ENCODE measurements around the gene ME1. TPM values are rescaled to one million over a fixed set of nuclear protein-coding genes. Genes with fewer than 3 reads are reported as not detected.
"Not testable (repeated sequence)": the region's sequence is repeated elsewhere in the genome, so short reads cannot be mapped to it uniquely, and the experiment has no call there.

ME1 gene
- total RNA-seq, 5 donors from 2014 or later (not counting 1 experiment from before 2014, with no cell fraction given), result 0.10 to 1.0 (median 0.88) TPM

- Mint-ChIP-seq H3K36me3 (no peaks in the 10 kb centered on the region), H3K27me3 (peaks cover 4 to 32% of the 10 kb centered on the region in 2 donors), H3K27ac (no peak overlapping the region), H3K4me1 (no peaks in the 10 kb centered on the region), H3K4me3 (no peak overlapping the region), H3K9me3 (peaks cover 2 to 6% (median 5%) of the 10 kb centered on the region in 3 donors)
- H3K27me3 ChIP-seq (replicated peaks in 1 of 2; ENCODE audit: control insufficient read depth in 2 of 2, extremely low read depth in 1 of 2, insufficient read depth in 2 of 2, low read length in 1 of 2), result peaks cover 0 to 11% of the 10 kb centered on the region in 2 experiments
- CTCF ChIA-PET, result no interaction called here
- H3K27ac ChIP-seq (ENCODE audit: low read length), result no peak overlapping the region
- ATAC-seq (replicated peaks in 1 of 4) (no peak), DNase-seq (no peak)
- H3K36me3 ChIP-seq (ENCODE audit: control insufficient read depth in 2 of 2, extremely low read depth in 1 of 2, insufficient read depth in 1 of 2, low read length in 1 of 2), result no peaks in the 10 kb centered on the region
- POLR2A ChIA-PET, result no interaction called here
- no peak overlapping the region for H3K4me3 ChIP-seq (ENCODE audit: control insufficient read depth in 1 of 2, extremely low read depth in 1 of 2, low read length in 1 of 2)
- H3K4me1 ChIP-seq (ENCODE audit: control insufficient read depth in 1 of 2, extremely low read depth in 1 of 2, insufficient read depth in 2 of 2, low read length in 2 of 2), result no peaks in the 10 kb centered on the region
- WGBS (ENCODE audit: insufficient coverage), result 83% methylated on average over 2 of the region's 9 CpGs
- H3K9me3 ChIP-seq, result no peaks in the 10 kb centered on the region
Observed at GRCh38 chr6:83292900-83293843, 137.7 kb downstream of the ME1 start.

GRCh38 chr6:83287298-83287697 is 143.6 kb downstream of the ME1 start:
- ATAC-seq (replicated peaks in 1 of 4); H3K4me3 Mint-ChIP-seq; H3K27ac ChIP-seq (ENCODE audit: low read length); H3K9me3 ChIP-seq; H3K4me1 ChIP-seq (ENCODE audit: control insufficient read depth in 1 of 2, extremely low read depth in 1 of 2, insufficient read depth in 2 of 2, low read length in 2 of 2); CTCF ChIA-PET; DNase-seq; H3K36me3 Mint-ChIP-seq; H3K36me3 ChIP-seq (ENCODE audit: control insufficient read depth in 2 of 2, extremely low read depth in 1 of 2, insufficient read depth in 1 of 2, low read length in 1 of 2); H3K4me3 ChIP-seq (ENCODE audit: control insufficient read depth in 1 of 2, extremely low read depth in 1 of 2, low read length in 1 of 2); H3K4me1 Mint-ChIP-seq; H3K9me3 Mint-ChIP-seq; H3K27me3 ChIP-seq (replicated peaks in 1 of 2; ENCODE audit: control insufficient read depth in 2 of 2, extremely low read depth in 1 of 2, insufficient read depth in 2 of 2, low read length in 1 of 2); POLR2A ChIA-PET; H3K27ac Mint-ChIP-seq: not testable (repeated sequence)
- no CpG with 5 or more reads among the region's 6 CpGs for WGBS (ENCODE audit: insufficient coverage)
- peaks cover 1 to 14% of the 10 kb centered on the region in 2 donors for H3K27me3 Mint-ChIP-seq

GRCh38 chr6:83285917-83286316 is 144.9 kb downstream of the ME1 start:
- Histone ChIP-seq H3K4me1 (ENCODE audit: control insufficient read depth in 1 of 2, extremely low read depth in 1 of 2, insufficient read depth in 2 of 2, low read length in 2 of 2) (no peaks in the 10 kb centered on the region), H3K4me3 (ENCODE audit: control insufficient read depth in 1 of 2, extremely low read depth in 1 of 2, low read length in 1 of 2) (no peak overlapping the region), H3K9me3 (no peaks in the 10 kb centered on the region), H3K36me3 (ENCODE audit: control insufficient read depth in 2 of 2, extremely low read depth in 1 of 2, insufficient read depth in 1 of 2, low read length in 1 of 2) (no peaks in the 10 kb centered on the region), H3K27ac (ENCODE audit: low read length) (no peak overlapping the region), H3K27me3 (replicated peaks in 1 of 2; ENCODE audit: control insufficient read depth in 2 of 2, extremely low read depth in 1 of 2, insufficient read depth in 2 of 2, low read length in 1 of 2) (no peaks in the 10 kb centered on the region)
- Mint-ChIP-seq H3K9me3 (peaks cover 0 to 5% (median 0%) of the 10 kb centered on the region in 3 donors), H3K27ac (no peak overlapping the region), H3K36me3 (no peaks in the 10 kb centered on the region), H3K4me3 (no peak overlapping the region), H3K4me1 (no peaks in the 10 kb centered on the region), H3K27me3 (peaks cover 1 to 6% of the 10 kb centered on the region in 2 donors)
- no peak for DNase-seq
- WGBS (ENCODE audit: insufficient coverage), result no CpG with 5 or more reads among the region's 4 CpGs
- no peak for ATAC-seq (replicated peaks in 1 of 4)
- ChIA-PET CTCF (no interaction called here), POLR2A (no interaction called here)

GRCh38 chr6:83273596-83273995 is 157.3 kb downstream of the ME1 start:
- Mint-ChIP-seq H3K4me1 (no peaks in the 10 kb centered on the region), H3K4me3 (no peak overlapping the region), H3K9me3 (no peaks in the 10 kb centered on the region), H3K36me3 (no peaks in the 10 kb centered on the region), H3K27me3 (peaks cover 0 to 2% of the 10 kb centered on the region in 2 donors), H3K27ac (no peak overlapping the region)
- no peaks in the 10 kb centered on the region for H3K36me3 ChIP-seq (ENCODE audit: control insufficient read depth in 2 of 2, extremely low read depth in 1 of 2, insufficient read depth in 1 of 2, low read length in 1 of 2)
- WGBS (ENCODE audit: insufficient coverage), result no CpG with 5 or more reads among the region's 1 CpG
- DNase-seq (no peak), ATAC-seq (replicated peaks in 1 of 4) (no peak)
- H3K27me3 ChIP-seq (replicated peaks in 1 of 2; ENCODE audit: control insufficient read depth in 2 of 2, extremely low read depth in 1 of 2, insufficient read depth in 2 of 2, low read length in 1 of 2), result no peaks in the 10 kb centered on the region
- ChIA-PET CTCF (no interaction called here), POLR2A (no interaction called here)
- no peak overlapping the region for H3K27ac ChIP-seq (ENCODE audit: low read length)
- H3K9me3 ChIP-seq, result no peaks in the 10 kb centered on the region
- H3K4me1 ChIP-seq (ENCODE audit: control insufficient read depth in 1 of 2, extremely low read depth in 1 of 2, insufficient read depth in 2 of 2, low read length in 2 of 2), result no peaks in the 10 kb centered on the region
- no peak overlapping the region for H3K4me3 ChIP-seq (ENCODE audit: control insufficient read depth in 1 of 2, extremely low read depth in 1 of 2, low read length in 1 of 2)

DNA sequence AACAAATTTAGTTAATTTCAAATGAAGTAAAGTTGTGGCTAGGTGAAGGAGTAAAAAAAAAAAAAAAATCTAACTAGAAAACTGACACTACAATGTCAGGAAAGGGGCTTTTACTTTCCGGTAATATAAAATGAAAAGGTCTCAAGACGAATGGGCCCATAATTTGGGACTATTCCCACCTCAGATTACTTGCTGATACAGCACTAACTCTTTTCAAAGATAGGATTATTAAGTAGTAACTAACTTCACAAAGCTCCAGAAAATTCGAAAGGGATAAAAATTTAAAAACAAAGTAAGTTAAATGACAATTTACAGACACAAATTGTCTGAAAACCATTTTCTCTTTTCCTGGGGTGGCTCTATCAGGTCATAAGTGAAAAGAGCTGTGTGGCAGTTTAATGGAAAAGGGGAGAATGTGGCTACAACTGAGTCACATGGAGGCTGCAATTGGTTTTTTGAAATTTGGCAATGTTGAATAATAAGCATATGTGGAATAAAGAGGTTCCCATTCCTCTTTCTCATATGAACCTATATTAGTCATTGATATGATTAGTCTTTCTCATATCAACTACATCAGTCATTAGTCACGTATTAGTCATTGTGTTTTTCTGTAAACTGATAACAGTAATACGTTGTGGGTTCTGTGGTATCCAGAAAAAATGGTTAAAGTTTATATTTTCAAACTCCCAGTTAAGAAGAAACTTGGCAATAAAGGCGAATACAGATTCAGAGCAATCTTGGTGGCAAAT is 159.7 kb downstream of the ME1 start:
- ChIA-PET POLR2A (no interaction called here), CTCF (no interaction called here)
- Histone ChIP-seq H3K9me3 (no peaks in the 10 kb centered on the region), H3K4me3 (ENCODE audit: control insufficient read depth in 1 of 2, extremely low read depth in 1 of 2, low read length in 1 of 2) (no peak overlapping the region), H3K4me1 (ENCODE audit: control insufficient read depth in 1 of 2, extremely low read depth in 1 of 2, insufficient read depth in 2 of 2, low read length in 2 of 2) (no peaks in the 10 kb centered on the region), H3K27me3 (replicated peaks in 1 of 2; ENCODE audit: control insufficient read depth in 2 of 2, extremely low read depth in 1 of 2, insufficient read depth in 2 of 2, low read length in 1 of 2) (no peaks in the 10 kb centered on the region), H3K36me3 (ENCODE audit: control insufficient read depth in 2 of 2, extremely low read depth in 1 of 2, insufficient read depth in 1 of 2, low read length in 1 of 2) (no peaks in the 10 kb centered on the region), H3K27ac (ENCODE audit: low read length) (no peak overlapping the region)
- Mint-ChIP-seq H3K4me1 (no peaks in the 10 kb centered on the region), H3K36me3 (no peaks in the 10 kb centered on the region), H3K9me3 (no peaks in the 10 kb centered on the region), H3K4me3 (no peak overlapping the region), H3K27me3 (no peaks in the 10 kb centered on the region), H3K27ac (no peak overlapping the region)
- DNase-seq (no peak), ATAC-seq (replicated peaks in 1 of 4) (no peak)
- no CpG with 5 or more reads among the region's 6 CpGs for WGBS (ENCODE audit: insufficient coverage)

GRCh38 chr6:83265384-83265783 is 165.5 kb downstream of the ME1 start:
- no peak overlapping the region for H3K27ac ChIP-seq (ENCODE audit: low read length)
- no peaks in the 10 kb centered on the region for H3K4me1 Mint-ChIP-seq

More at GRCh38 chr6:83265384-83265783, 165.5 kb downstream of the ME1 start:
- Mint-ChIP-seq H3K27ac (no peak overlapping the region), H3K27me3 (peaks cover 2 to 9% of the 10 kb centered on the region in 2 donors), H3K9me3 (no peaks in the 10 kb centered on the region), H3K36me3 (no peaks in the 10 kb centered on the region), H3K4me3 (no peak overlapping the region)
- Histone ChIP-seq H3K4me1 (ENCODE audit: control insufficient read depth in 1 of 2, extremely low read depth in 1 of 2, insufficient read depth in 2 of 2, low read length in 2 of 2) (no peaks in the 10 kb centered on the region), H3K27me3 (replicated peaks in 1 of 2; ENCODE audit: control insufficient read depth in 2 of 2, extremely low read depth in 1 of 2, insufficient read depth in 2 of 2, low read length in 1 of 2) (no peaks in the 10 kb centered on the region), H3K9me3 (no peaks in the 10 kb centered on the region), H3K36me3 (ENCODE audit: control insufficient read depth in 2 of 2, extremely low read depth in 1 of 2, insufficient read depth in 1 of 2, low read length in 1 of 2) (no peaks in the 10 kb centered on the region), H3K4me3 (ENCODE audit: control insufficient read depth in 1 of 2, extremely low read depth in 1 of 2, low read length in 1 of 2) (no peak overlapping the region)
- DNase-seq (no peak), ATAC-seq (replicated peaks in 1 of 4) (no peak)
- ChIA-PET POLR2A (no interaction called here), CTCF (no interaction called here)
- WGBS (ENCODE audit: insufficient coverage), result no CpG with 5 or more reads among the region's 2 CpGs

Measured in T-cell (primary cell).